HG03280 (cell line): Measurements from ENCODE around the gene MAOB.

Source experiments
- ATAC-seq: cut with Tn5 transposase; IDR thresholded peaks from one replicate; pipeline ENCODE4 v1.9.1; 2021; ENCODE audit warnings: mild to moderate bottlenecking, moderate library complexity; ENCODE audit not compliant: unreplicated experiment

Gene MAOB

GRCh38 chrX:43718081-43718480 is 164.2 kb downstream of the MAOB start:
- ATAC-seq, result no peak

DNA sequence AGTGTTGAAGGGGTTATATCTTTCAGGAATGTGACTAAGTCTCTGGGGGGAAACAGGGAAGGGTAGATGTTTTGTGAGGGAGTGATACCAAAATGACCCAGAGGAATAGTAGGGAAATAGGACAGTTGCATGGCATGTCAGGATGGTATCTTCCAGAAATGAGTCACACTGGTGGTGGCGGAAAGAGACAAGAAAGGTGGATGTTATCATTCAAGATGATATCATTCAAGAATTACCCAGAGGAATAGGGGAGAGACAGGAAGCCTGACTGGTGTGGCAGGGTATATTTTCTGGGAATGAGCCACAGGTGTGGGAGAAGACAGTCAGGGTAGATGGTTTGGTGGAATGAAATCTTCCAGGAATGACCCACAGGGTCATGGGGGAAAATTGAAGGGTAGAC is 165.1 kb downstream of the MAOB start:
- no peak for ATAC-seq

GRCh38 chrX:43716696-43717095 is 165.6 kb downstream of the MAOB start:
- no peak for ATAC-seq
